H1 (cell line): Measurements from ENCODE around the gene DBH. TPM values are rescaled to one million over a fixed set of nuclear protein-coding genes. Genes with fewer than 3 reads are reported as not detected.

Experiments used
- CTCF ChIA-PET: fragments of 300-600 bp; sonication (Branson Sonifier 250); formaldehyde crosslinking; loops from one replicate; lab custom pipeline; 2021; ENCODE audit not compliant: partially characterized antibody; lab: Charles Lee
- POLR2A ChIA-PET: fragments of 300-600 bp; sonication (Branson Sonifier 250); formaldehyde crosslinking; loops from one replicate; lab custom pipeline; 2021; ENCODE audit warnings: inconsistent platforms; ENCODE audit not compliant: partially characterized antibody; lab: Charles Lee
- DNase-seq, 2 experiments: peaks; one replicate each; pipeline versions ENCODE4 v3.0.0 to v3.0.0-alpha.2; 2010 to 2022; ENCODE audit warnings: low spot score in 2 of 2, low read depth in 1 of 2, mixed read lengths in 1 of 2
- FAIRE-seq: peaks from 2 replicates; lab custom pipeline; 2011; peaks lifted over from hg19 to GRCh38; lab: Jason Lieb, UNC
- H2AFZ ChIP-seq: 2 replicates; pipeline ENCODE4 v1.8.1; 2012; ENCODE audit warnings: low read length, inconsistent platforms
- H2AK5ac ChIP-seq: 2 replicates; pipeline ENCODE4 v1.6.1; 2013; ENCODE audit warnings: low read depth, low read length
- H2BK120ac ChIP-seq: replicated peaks from 2 replicates; pipeline ENCODE3; 2013; ENCODE audit warnings: low read depth, low read length, inconsistent platforms
- H2BK12ac ChIP-seq: 2 replicates; pipeline ENCODE4 v1.6.1; 2013; ENCODE audit warnings: low read depth, low read length
- H2BK15ac ChIP-seq: 2 replicates; pipeline ENCODE4 v1.6.1; 2013; ENCODE audit warnings: low read length
- H2BK20ac ChIP-seq: 2 replicates; pipeline ENCODE4 v1.6.1; 2013; ENCODE audit warnings: low read length
- H2BK5ac ChIP-seq: 2 replicates; pipeline ENCODE4 v1.6.1; 2013; ENCODE audit warnings: low read depth, low read length
- H3K14ac ChIP-seq: 2 replicates; pipeline ENCODE4 v1.6.1; 2013; ENCODE audit warnings: inconsistent platforms; ENCODE audit not compliant: insufficient read length
- H3K18ac ChIP-seq: 2 replicates; pipeline ENCODE4 v1.6.1; 2013; ENCODE audit warnings: low read length; ENCODE audit errors: extremely low read depth
- H3K23ac ChIP-seq: 2 replicates; pipeline ENCODE4 v1.6.1; 2013; ENCODE audit warnings: inconsistent platforms; ENCODE audit not compliant: insufficient read length
- H3K23me2 ChIP-seq: 2 replicates; pipeline ENCODE4 v1.6.1; 2013; ENCODE audit warnings: low read depth, low read length
- H3K27ac ChIP-seq: 2 replicates; pipeline ENCODE4 v1.6.1; 2011; ENCODE audit warnings: low read depth, low read length, inconsistent platforms
- H3K27me3 ChIP-seq, 4 experiments: replicated peaks in 1 of 4; 1 replicate in 1 of 4; 2 replicates in 3 of 4; pipeline versions ENCODE4 v1.6.1 to v1.8.1; 2011 to 2013; ENCODE audit warnings: low read length in 3 of 4, mild to moderate bottlenecking in 3 of 4, inconsistent platforms in 2 of 4, mixed read lengths in 2 of 4, moderate library complexity in 1 of 4; ENCODE audit not compliant: control insufficient read depth in 3 of 4, insufficient read depth in 3 of 4; ENCODE audit errors: extremely low read depth in 1 of 4
- H3K36me3 ChIP-seq, 4 experiments: 2 replicates each; pipeline versions ENCODE4 v1.6.1 to v1.8.1; 2011 to 2013; ENCODE audit warnings: mild to moderate bottlenecking in 4 of 4, low read length in 3 of 4, moderate library complexity in 2 of 4, control low read depth in 1 of 4, inconsistent platforms in 1 of 4; ENCODE audit not compliant: insufficient read depth in 4 of 4, control insufficient read depth in 2 of 4
- H3K4ac ChIP-seq: replicated peaks from 2 replicates; pipeline ENCODE3; 2013; ENCODE audit warnings: low read length, low read depth, mixed read lengths, inconsistent platforms; ENCODE audit not compliant: insufficient read length
- H3K4me1 ChIP-seq, 4 experiments: replicated peaks in 1 of 4; 1 replicate in 1 of 4; 2 replicates in 3 of 4; pipeline versions ENCODE4 v1.6.1 to v1.8.1; 2011 to 2013; ENCODE audit warnings: low read length in 3 of 4, inconsistent platforms in 2 of 4, mixed read lengths in 1 of 4; ENCODE audit not compliant: insufficient read depth in 4 of 4, control insufficient read depth in 3 of 4
- H3K4me2 ChIP-seq, 2 experiments: 2 replicates each; pipeline versions ENCODE4 v1.6.1 to v1.8.1; 2011 to 2013; ENCODE audit warnings: low read depth in 2 of 2, low read length in 2 of 2, control low read depth in 1 of 2, inconsistent platforms in 1 of 2, mild to moderate bottlenecking in 1 of 2; ENCODE audit not compliant: insufficient read depth in 1 of 2
- H3K4me3 ChIP-seq, 4 experiments: fragments of 200-600, 300-600 bp in 1 of 4; sonication (generic), shearing (Covaris generic), sonication (Bioruptor Twin) in 1 of 4; 2 replicates each; pipeline versions ENCODE4 v1.5.1 to v1.8.1; 2011 to 2016; ENCODE audit warnings: low read length in 4 of 4, low read depth in 3 of 4, control low read depth in 2 of 4, inconsistent platforms in 2 of 4, mild to moderate bottlenecking in 2 of 4, mixed read lengths in 1 of 4, moderate library complexity in 1 of 4; ENCODE audit not compliant: insufficient read depth in 2 of 4; ENCODE audit errors: extremely low read depth in 1 of 4
- H3K56ac ChIP-seq: replicated peaks from 2 replicates; pipeline ENCODE3; 2013; ENCODE audit warnings: low read depth, mild to moderate bottlenecking, mixed read lengths, low read length, inconsistent platforms; ENCODE audit not compliant: insufficient read length
- H3K79me1 ChIP-seq: 2 replicates; pipeline ENCODE4 v1.6.1; 2013; ENCODE audit warnings: low read depth, low read length, control low read depth
- H3K79me2 ChIP-seq, 2 experiments: 2 replicates each; pipeline versions ENCODE4 v1.6.1 to v1.8.1; 2012 to 2013; ENCODE audit warnings: low read length in 2 of 2, mild to moderate bottlenecking in 2 of 2, inconsistent platforms in 1 of 2; ENCODE audit not compliant: insufficient read depth in 2 of 2, control insufficient read depth in 1 of 2
- H3K9ac ChIP-seq, 4 experiments: replicated peaks in 1 of 4; 1 replicate in 1 of 4; 2 replicates in 3 of 4; pipeline versions ENCODE4 v1.6.1 to v1.8.1; 2011 to 2013; ENCODE audit warnings: low read depth in 3 of 4, low read length in 3 of 4, control low read depth in 2 of 4, mild to moderate bottlenecking in 2 of 4, moderate library complexity in 2 of 4, inconsistent platforms in 1 of 4; ENCODE audit errors: extremely low read depth in 1 of 4
- H3K9me3 ChIP-seq, 2 experiments: 2 replicates each; pipeline versions ENCODE4 v1.6.1 to v1.8.1; 2012 to 2013; ENCODE audit warnings: mild to moderate bottlenecking in 2 of 2, moderate library complexity in 2 of 2, control low read depth in 1 of 2, inconsistent platforms in 1 of 2, low read depth in 1 of 2, low read length in 1 of 2, mixed read lengths in 1 of 2; ENCODE audit not compliant: insufficient read depth in 2 of 2
- H4K20me1 ChIP-seq, 2 experiments: replicated peaks in 1 of 2; 2 replicates each; pipeline versions ENCODE3 to v1.8.1; 2011 to 2013; ENCODE audit warnings: inconsistent platforms in 2 of 2, low read length in 2 of 2, mild to moderate bottlenecking in 1 of 2; ENCODE audit not compliant: insufficient read depth in 2 of 2, control insufficient read depth in 1 of 2
- H4K5ac ChIP-seq: 2 replicates; pipeline ENCODE4 v1.6.1; 2013; ENCODE audit warnings: low read length, low read depth, mixed read lengths, inconsistent platforms; ENCODE audit not compliant: insufficient read length
- H4K8ac ChIP-seq: 2 replicates; pipeline ENCODE4 v1.8.0; 2013; ENCODE audit warnings: mild to moderate bottlenecking, moderate library complexity, low read length, inconsistent platforms; ENCODE audit not compliant: insufficient read depth; ENCODE audit errors: extremely low read depth
- H4K91ac ChIP-seq: replicated peaks from 2 replicates; pipeline ENCODE3; 2013; ENCODE audit warnings: low read length, mixed read lengths, inconsistent platforms; ENCODE audit not compliant: insufficient read length
- BCL11A ChIP-seq, 2 experiments: IDR thresholded peaks; one replicate each; pipeline ENCODE4 v1.6.1; 2011; ENCODE audit warnings: low read depth in 2 of 2, low read length in 2 of 2, mild to moderate bottlenecking in 2 of 2
- CBX5 ChIP-seq: fragments of 300-800, 300-1000 bp; sonication (generic); IDR thresholded peaks from 2 replicates; pipeline ENCODE4 v1.7.1; 2016; ENCODE audit warnings: antibody characterized with exemption, low read length, low read depth
- HDAC6 ChIP-seq: IDR thresholded peaks from one replicate; pipeline ENCODE4 v1.7.1; 2012; ENCODE audit warnings: low read depth, mild to moderate bottlenecking, inconsistent platforms, low read length, moderate library complexity
- KDM1A ChIP-seq: fragments of 200-600, 300-600 bp; sonication (generic); IDR thresholded peaks from 2 replicates; pipeline ENCODE4 v1.7.1; 2016; ENCODE audit warnings: mild to moderate bottlenecking, low read length, borderline replicate concordance
- KDM5A ChIP-seq: fragments of 200-600 bp; IDR thresholded peaks from 2 replicates; pipeline ENCODE4 v1.7.1; 2012; ENCODE audit warnings: mild to moderate bottlenecking, low read length, inconsistent platforms, mixed read lengths
- PHF8 ChIP-seq: fragments of 200-600 bp; sonication (generic); conservative IDR thresholded peaks from 2 replicates; pipeline ENCODE4 v1.7.1; 2012; ENCODE audit warnings: low read depth, mild to moderate bottlenecking, inconsistent platforms, low read length, moderate library complexity
- RFX5 ChIP-seq: IDR thresholded peaks from 2 replicates; pipeline ENCODE4 v1.6.1; 2011; ENCODE audit warnings: low read depth, low read length, improper control_type of control experiment, borderline replicate concordance
- SIRT6 ChIP-seq: IDR thresholded peaks from one replicate; pipeline ENCODE4 v1.7.1; 2012; ENCODE audit warnings: low read length, inconsistent platforms
- TCF12 ChIP-seq: IDR thresholded peaks from 2 replicates; pipeline ENCODE4 v1.6.1; 2011; ENCODE audit warnings: low read depth, mild to moderate bottlenecking, low read length
- WGBS, 2 experiments: shearing (Covaris generic) in 1 of 2; methylation state at CpG; one replicate each; pipeline versions ENCODE4 v1.1.6 to v1.1.7; 2013 to 2015; ENCODE audit warnings: low lambda C conversion rate in 2 of 2, mixed read lengths in 2 of 2, inconsistent platforms in 1 of 2, low coverage in 1 of 2, missing lambda C conversion rate in 1 of 2; ENCODE audit not compliant: insufficient replicate concordance in 2 of 2, insufficient coverage in 1 of 2, insufficient read length in 1 of 2; ENCODE audit errors: extremely low coverage in 1 of 2, missing lambda C conversion rate in 1 of 2; 5-methylcytosine and 5-hydroxymethylcytosine counted together
- polyA plus RNA-seq, 7 experiments: library from polyadenylated mRNA; depleted of rRNA in 3 of 7; stranded (reverse) in 5 of 7; unstranded in 2 of 7; fragments of >200 nt in 5 of 7; fragments of 200-250 nt in 2 of 7; gene quantifications; 1 replicate in 5 of 7; 2 replicates in 1 of 7; 4 replicates in 1 of 7; pipeline versions ENCODE4 v1.2.1 to v1.2.3, GENCODE V29; 2011 to 2013; ENCODE audit warnings: missing spikeins in 2 of 7, mixed read lengths in 2 of 7
- total RNA-seq: library from RNA; stranded (reverse); fragmentation: NEBNext Ultra II Directional; extraction: Animal tissue kit (Norgen Biotek cat#: 25700); gene quantifications from 2 replicates; pipeline ENCODE4 v1.2.1, GENCODE V29; 2021

The DBH gene
- total and polyA plus RNA-seq, 2 of the 8 experiments (the other 6 are each of a cell fraction or from before 2014, with no cell fraction given) = 0.18 TPM; not detected in 1

- WGBS, 2 experiments = 91% methylated on average over 6 of the region's 6 CpGs; no CpG with 5 or more reads in 1 of the 2 experiments
- Histone ChIP-seq H2AFZ (no peak overlapping the region), H3K79me1 (no peaks in the 10 kb centered on the region), H3K23me2 (no peaks in the 10 kb centered on the region), H2BK5ac (no peak overlapping the region), H3K4me3 (no peak overlapping the region), H4K20me1 (no peaks in the 10 kb centered on the region), H2AK5ac (no peak overlapping the region), H3K9ac (no peak overlapping the region), H3K27me3 (no peaks in the 10 kb centered on the region), H3K23ac (no peak overlapping the region), H4K5ac (no peak overlapping the region), H4K91ac (no peak overlapping the region), H3K9me3 (peaks cover 0 to 3% of the 10 kb centered on the region in 2 experiments; a peak in 1 of 4 replicates), H3K4me2 (no peak overlapping the region), H2BK12ac (0 out of 2 replicates have a peak overlapping the region, but pooled peaks have one; percentile 27), H4K8ac (no peak overlapping the region), H2BK20ac (no peak overlapping the region; the same call in 1 of the 2 replicates), H3K4me1 (peaks cover 3 to 22% (median 17%) of the 10 kb centered on the region in 4 experiments), H3K56ac (no peak overlapping the region), H2BK15ac (no peak overlapping the region), H3K36me3 (no peaks in the 10 kb centered on the region), H2BK120ac (no peak overlapping the region), H3K18ac (no peak overlapping the region), H3K14ac (no peak overlapping the region), H3K79me2 (no peaks in the 10 kb centered on the region), H3K27ac (no peak overlapping the region), H3K4ac (no peak overlapping the region)
- ChIA-PET POLR2A (interaction anchor here (0.9 to 1.1 kb wide), 2 partner anchors 17 to 210 kb away, joined by 3 read pairs; no protein-coding TSS in a partner anchor), CTCF (interaction anchor here (2.6 to 6.1 kb wide), 6 partner anchors 8 to 127 kb away, joined by 8 to 46 read pairs (median 18); partner anchors contain the start of gene ADAMTSL2)
- TF ChIP-seq KDM5A = no peak
- TF ChIP-seq CBX5 = no peak
- no peak for TF ChIP-seq RFX5
- TF ChIP-seq PHF8 = no peak
- TF ChIP-seq TCF12 = no peak
- TF ChIP-seq SIRT6 = no peak
- TF ChIP-seq BCL11A (IDR thresholded peaks at IDR 0.05; ENCODE audit: low read depth in 2 of 2, low read length in 2 of 2) = no peak
- no peak for TF ChIP-seq KDM1A
- TF ChIP-seq HDAC6 = no peak
- DNase-seq (no peak), FAIRE-seq (no peak)
Observed at GRCh38 chr9:133587466-133587865, 48.7 kb upstream of the DBH start.
